ENCODE data around the gene HELT.

The HELT gene

GRCh38 chr4:185016946-185017758 lies 1.1 kb upstream of the HELT start:
- DNase-seq (no peak), ATAC-seq (no peak)
- Mint-ChIP-seq H3K4me3 (no peak overlapping the region), H3K36me3 (ENCODE audit: low read depth) (no peaks in the 10 kb centered on the region), H3K27ac (no peak overlapping the region), H3K9me3 (no peaks in the 10 kb centered on the region), H3K4me1 (peaks cover 8% of the 10 kb centered on the region), H3K27me3 (peaks cover 86% of the 10 kb centered on the region)

- Mint-ChIP-seq H3K36me3 (ENCODE audit: low read depth) (no peaks in the 10 kb centered on the region), H3K4me1 (peaks cover 8% of the 10 kb centered on the region), H3K27me3 (peaks cover 88% of the 10 kb centered on the region), H3K27ac (no peak overlapping the region), H3K4me3 (no peak overlapping the region), H3K9me3 (no peaks in the 10 kb centered on the region)
- ATAC-seq, result no peak
- DNase-seq, result no peak
These were observed 655 bp downstream of the HELT start for GRCh38 chr4:185018834-185019455.

- ATAC-seq, result no peak
- no peaks in the 10 kb centered on the region for H3K9me3 Mint-ChIP-seq
- no peak overlapping the region for H3K4me3 Mint-ChIP-seq
- no peak for DNase-seq
- H3K27me3 Mint-ChIP-seq, result peaks cover 88% of the 10 kb centered on the region
- no peaks in the 10 kb centered on the region for H3K36me3 Mint-ChIP-seq (ENCODE audit: low read depth)
- no peak overlapping the region for H3K27ac Mint-ChIP-seq
- peaks cover 6% of the 10 kb centered on the region for H3K4me1 Mint-ChIP-seq
These were observed 1.4 kb downstream of the HELT start for GRCh38 chr4:185019456-185020292.

- Mint-ChIP-seq H3K9me3 (no peaks in the 10 kb centered on the region), H3K4me1 (peaks cover 6% of the 10 kb centered on the region), H3K27ac (no peak overlapping the region), H3K4me3 (no peak overlapping the region), H3K36me3 (ENCODE audit: low read depth) (no peaks in the 10 kb centered on the region), H3K27me3 (peaks cover 88% of the 10 kb centered on the region)
- ATAC-seq (no peak), DNase-seq (no peak)
These were observed 2.1 kb downstream of the HELT start for GRCh38 chr4:185020293-185020808.

- H3K27ac Mint-ChIP-seq, result no peak overlapping the region
- DNase-seq, result no peak
- no peak overlapping the region for H3K4me3 Mint-ChIP-seq
- H3K36me3 Mint-ChIP-seq (ENCODE audit: low read depth), result no peaks in the 10 kb centered on the region
- no peak for ATAC-seq
- peaks cover 82% of the 10 kb centered on the region for H3K27me3 Mint-ChIP-seq
- H3K9me3 Mint-ChIP-seq, result no peaks in the 10 kb centered on the region
- peaks cover 6% of the 10 kb centered on the region for H3K4me1 Mint-ChIP-seq
These were observed 2.8 kb downstream of the HELT start for GRCh38 chr4:185020863-185021761.

- ATAC-seq (no peak), DNase-seq (no peak)
- H3K36me3 Mint-ChIP-seq (ENCODE audit: low read depth), result no peaks in the 10 kb centered on the region
- no peak overlapping the region for H3K4me3 Mint-ChIP-seq
- peaks cover 2% of the 10 kb centered on the region for H3K4me1 Mint-ChIP-seq
- peaks cover 72% of the 10 kb centered on the region for H3K27me3 Mint-ChIP-seq
- H3K9me3 Mint-ChIP-seq, result no peaks in the 10 kb centered on the region
- H3K27ac Mint-ChIP-seq, result no peak overlapping the region
These were observed 5.2 kb downstream of the HELT start for GRCh38 chr4:185023471-185023870.

- Mint-ChIP-seq H3K4me1 (no peaks in the 10 kb centered on the region), H3K27ac (no peak overlapping the region), H3K27me3 (peaks cover 46% of the 10 kb centered on the region), H3K4me3 (no peak overlapping the region), H3K9me3 (no peaks in the 10 kb centered on the region), H3K36me3 (ENCODE audit: low read depth) (no peaks in the 10 kb centered on the region)
- no peak for ATAC-seq
- no peak for DNase-seq
These were observed 10.3 kb downstream of the HELT start for GRCh38 chr4:185028625-185029024.

GRCh38 chr4:185031611-185032010 lies 13.3 kb downstream of the HELT start:
- no peak overlapping the region for H3K27ac Mint-ChIP-seq
- no peaks in the 10 kb centered on the region for H3K4me1 Mint-ChIP-seq
- no peak for ATAC-seq
- H3K9me3 Mint-ChIP-seq, result no peaks in the 10 kb centered on the region
- no peak for DNase-seq
- no peak overlapping the region for H3K4me3 Mint-ChIP-seq
- peaks cover 27% of the 10 kb centered on the region for H3K27me3 Mint-ChIP-seq
- H3K36me3 Mint-ChIP-seq (ENCODE audit: low read depth), result no peaks in the 10 kb centered on the region

GRCh38 chr4:185033072-185033471 lies 14.8 kb downstream of the HELT start:
- H3K4me3 Mint-ChIP-seq, result no peak overlapping the region
- no peaks in the 10 kb centered on the region for H3K4me1 Mint-ChIP-seq
- no peaks in the 10 kb centered on the region for H3K36me3 Mint-ChIP-seq (ENCODE audit: low read depth)

GRCh38 chr4:185033950-185034349 lies 15.7 kb downstream of the HELT start:
- Mint-ChIP-seq H3K9me3 (no peaks in the 10 kb centered on the region), H3K27ac (no peak overlapping the region), H3K4me3 (no peak overlapping the region), H3K36me3 (ENCODE audit: low read depth) (no peaks in the 10 kb centered on the region), H3K27me3 (peaks cover 27% of the 10 kb centered on the region), H3K4me1 (no peaks in the 10 kb centered on the region)
- ATAC-seq, result no peak
- DNase-seq, result no peak

More at GRCh38 chr4:185033072-185033471, 14.8 kb downstream of the HELT start:
- ATAC-seq (no peak), DNase-seq (no peak)
- Mint-ChIP-seq H3K27me3 (peaks cover 26% of the 10 kb centered on the region), H3K9me3 (no peaks in the 10 kb centered on the region), H3K27ac (no peak overlapping the region)

- Mint-ChIP-seq H3K36me3 (ENCODE audit: low read depth) (no peaks in the 10 kb centered on the region), H3K9me3 (no peaks in the 10 kb centered on the region), H3K4me1 (peaks cover 4% of the 10 kb centered on the region), H3K27ac (no peak overlapping the region), H3K27me3 (peaks cover 19% of the 10 kb centered on the region), H3K4me3 (no peak overlapping the region)
- no peak for DNase-seq
- ATAC-seq, result no peak
These were observed 17.0 kb downstream of the HELT start for GRCh38 chr4:185035284-185035683.

GRCh38 chr4:185036019-185036418 lies 17.7 kb downstream of the HELT start:
- ATAC-seq (no peak), DNase-seq (no peak)
- Mint-ChIP-seq H3K4me1 (peaks cover 4% of the 10 kb centered on the region), H3K4me3 (no peak overlapping the region), H3K27me3 (peaks cover 23% of the 10 kb centered on the region), H3K27ac (no peak overlapping the region), H3K9me3 (no peaks in the 10 kb centered on the region), H3K36me3 (ENCODE audit: low read depth) (no peaks in the 10 kb centered on the region)

GRCh38 chr4:185036842-185037241 lies 18.6 kb downstream of the HELT start:
- DNase-seq, result no peak
- no peak overlapping the region for H3K27ac Mint-ChIP-seq
- peaks cover 20% of the 10 kb centered on the region for H3K27me3 Mint-ChIP-seq
- no peak overlapping the region for H3K4me3 Mint-ChIP-seq
- H3K4me1 Mint-ChIP-seq, result peaks cover 4% of the 10 kb centered on the region
- no peaks in the 10 kb centered on the region for H3K9me3 Mint-ChIP-seq
- no peaks in the 10 kb centered on the region for H3K36me3 Mint-ChIP-seq (ENCODE audit: low read depth)
- ATAC-seq, result no peak

All from activated naive CD8-positive, alpha-beta T cell treated with anti-CD3 and anti-CD28 coated beads, Interleukin-2, amount 50 U/mL, for 24 hours (primary cell).